BJ (cell line): ENCODE data around the gene TSPAN12. TPM values are rescaled to one million over a fixed set of nuclear protein-coding genes. Genes with fewer than 3 reads are reported as not detected.

Experiments
- CTCF ChIA-PET: fragments of 350-600 bp; formaldehyde crosslinking; extraction: SDS; loops from one replicate; lab custom pipeline; 2021; ENCODE audit warnings: antibody characterized with exemption, inconsistent platforms; lab: Yijun Ruan, JAX
- POLR2A ChIA-PET: fragments of 300-600 bp; sonication (Branson Sonifier 250); formaldehyde crosslinking; extraction: SDS; loops from one replicate; lab custom pipeline; 2021; ENCODE audit warnings: antibody characterized with exemption; lab: Charles Lee
- DNase-seq: peaks from one replicate; pipeline ENCODE4 v3.0.0-alpha.2; 2011; ENCODE audit warnings: low read depth
- H3K27me3 ChIP-seq: 2 replicates; pipeline ENCODE4 v1.6.0; 2011; ENCODE audit warnings: low read length; ENCODE audit not compliant: control insufficient read depth, insufficient read depth
- H3K36me3 ChIP-seq: 2 replicates; pipeline ENCODE4 v1.5.1; 2011; ENCODE audit warnings: low read length; ENCODE audit not compliant: control insufficient read depth, insufficient read depth
- H3K4me3 ChIP-seq: 2 replicates; pipeline ENCODE4 v1.5.1; 2011; ENCODE audit warnings: low read depth, mild to moderate bottlenecking, control low read depth, low read length
- polyA plus RNA-seq: library from polyadenylated mRNA; depleted of rRNA; stranded (reverse); fragments of >200 nt; gene quantifications from 2 replicates; pipeline ENCODE4 v1.2.3, GENCODE V29; 2011
- TF ChIP-seq, protein P1 (sequence below): IDR thresholded peaks from 2 replicates; pipeline ENCODE4 v1.5.1; 2011; ENCODE audit warnings: low read depth, mild to moderate bottlenecking, control low read depth, inconsistent platforms, low read length, moderate library complexity; ENCODE audit not compliant: insufficient read depth

Gene TSPAN12
- polyA plus RNA-seq, 1 experiment: not detected

DNA sequence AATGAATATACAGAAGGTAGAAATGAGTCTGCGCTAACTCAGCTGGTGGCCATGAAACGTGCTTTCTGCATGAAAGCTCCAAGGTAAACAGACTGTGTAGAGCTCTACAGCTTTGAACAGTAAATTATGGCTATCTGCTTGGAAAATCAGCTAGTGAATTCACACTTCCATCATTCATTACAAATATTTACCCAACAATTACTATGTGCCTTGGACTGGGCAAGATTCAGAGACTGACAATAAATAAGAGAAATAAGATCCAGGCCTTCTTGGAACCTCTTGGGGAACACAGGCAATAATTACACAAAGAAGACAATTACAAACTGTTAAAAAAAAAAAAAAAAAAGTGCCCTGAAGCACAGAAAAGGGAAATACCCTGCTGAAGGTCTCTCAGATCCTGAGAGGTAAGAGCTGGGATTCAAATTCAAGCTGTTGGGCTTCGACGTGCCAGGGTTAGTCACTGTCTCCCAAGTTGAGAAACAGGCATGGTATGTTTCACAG lies 15.8 kb downstream of the TSPAN12 start:
- no peak for DNase-seq
- Histone ChIP-seq H3K27me3 (no peaks in the 10 kb centered on the region), H3K4me3 (no peak overlapping the region), H3K36me3 (no peaks in the 10 kb centered on the region)
- ChIA-PET CTCF (interaction anchor here (1.0 kb wide), 1 partner anchor 16 kb away, joined by 3 read pairs; the partner anchor contains the start of gene TSPAN12), POLR2A (no interaction called here)
- TF ChIP-seq, protein P1, sequence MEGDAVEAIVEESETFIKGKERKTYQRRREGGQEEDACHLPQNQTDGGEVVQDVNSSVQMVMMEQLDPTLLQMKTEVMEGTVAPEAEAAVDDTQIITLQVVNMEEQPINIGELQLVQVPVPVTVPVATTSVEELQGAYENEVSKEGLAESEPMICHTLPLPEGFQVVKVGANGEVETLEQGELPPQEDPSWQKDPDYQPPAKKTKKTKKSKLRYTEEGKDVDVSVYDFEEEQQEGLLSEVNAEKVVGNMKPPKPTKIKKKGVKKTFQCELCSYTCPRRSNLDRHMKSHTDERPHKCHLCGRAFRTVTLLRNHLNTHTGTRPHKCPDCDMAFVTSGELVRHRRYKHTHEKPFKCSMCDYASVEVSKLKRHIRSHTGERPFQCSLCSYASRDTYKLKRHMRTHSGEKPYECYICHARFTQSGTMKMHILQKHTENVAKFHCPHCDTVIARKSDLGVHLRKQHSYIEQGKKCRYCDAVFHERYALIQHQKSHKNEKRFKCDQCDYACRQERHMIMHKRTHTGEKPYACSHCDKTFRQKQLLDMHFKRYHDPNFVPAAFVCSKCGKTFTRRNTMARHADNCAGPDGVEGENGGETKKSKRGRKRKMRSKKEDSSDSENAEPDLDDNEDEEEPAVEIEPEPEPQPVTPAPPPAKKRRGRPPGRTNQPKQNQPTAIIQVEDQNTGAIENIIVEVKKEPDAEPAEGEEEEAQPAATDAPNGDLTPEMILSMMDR: no peak

- ChIA-PET CTCF (interaction anchor here (1.0 kb wide), 1 partner anchor 17 kb away, joined by 3 read pairs; the partner anchor contains the start of gene TSPAN12), POLR2A (no interaction called here)
- TF ChIP-seq, protein P1: no peak
- no peak for DNase-seq
- H3K27me3 ChIP-seq: no peaks in the 10 kb centered on the region
- H3K4me3 ChIP-seq: no peak overlapping the region
- no peaks in the 10 kb centered on the region for H3K36me3 ChIP-seq
Observed at GRCh38 chr7:120841608-120842007, 16.3 kb downstream of the TSPAN12 start.

DNA sequence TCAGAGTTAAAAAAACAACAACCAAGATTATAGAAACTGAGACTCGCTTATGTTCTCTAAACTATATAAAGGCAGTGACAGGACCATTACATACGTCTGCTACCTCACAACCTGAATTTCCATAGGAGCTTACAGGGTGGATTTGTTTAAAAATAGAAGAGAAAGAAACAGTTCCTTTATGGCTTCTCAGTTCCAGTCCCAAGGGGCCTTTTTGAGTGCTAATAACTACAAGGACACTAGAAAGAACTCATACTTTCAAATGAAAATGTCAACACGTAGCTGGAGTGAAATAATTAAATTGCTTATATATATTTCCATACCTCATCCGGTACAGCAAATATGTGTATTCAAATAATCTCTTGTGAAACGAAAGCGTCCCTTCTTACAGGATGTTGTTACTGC lies 19.7 kb downstream of the TSPAN12 start:
- CTCF ChIA-PET: no interaction called here
- Histone ChIP-seq H3K4me3 (no peak overlapping the region), H3K36me3 (no peaks in the 10 kb centered on the region), H3K27me3 (no peaks in the 10 kb centered on the region)
- POLR2A ChIA-PET: no interaction called here
- TF ChIP-seq, protein P1: no peak
- DNase-seq: no peak

GRCh38 chr7:120837599-120837998 lies 20.3 kb downstream of the TSPAN12 start:
- ChIA-PET POLR2A (no interaction called here), CTCF (interaction anchor here (1.2 kb wide), 1 partner anchor 32 kb away, joined by 3 read pairs; no protein-coding TSS in a partner anchor)
- no peak overlapping the region for H3K4me3 ChIP-seq
- no peak for DNase-seq
- no peaks in the 10 kb centered on the region for H3K27me3 ChIP-seq
- H3K36me3 ChIP-seq: no peaks in the 10 kb centered on the region
- TF ChIP-seq, protein P1: no peak

- TF ChIP-seq, protein P1: no peak
- DNase-seq: no peak
- Histone ChIP-seq H3K27me3 (no peaks in the 10 kb centered on the region), H3K4me3 (no peak overlapping the region), H3K36me3 (no peaks in the 10 kb centered on the region)
- CTCF ChIA-PET: interaction anchor here (1.2 kb wide), 1 partner anchor 31 kb away, joined by 3 read pairs; no protein-coding TSS in a partner anchor
- POLR2A ChIA-PET: no interaction called here
Observed at GRCh38 chr7:120836556-120837115, 21.3 kb downstream of the TSPAN12 start.
